Esophagus muscularis mucosa (tissue), 4 donors: ENCODE results near the gene COL25A1. TPM values are rescaled to one million over a fixed set of nuclear protein-coding genes. Genes with fewer than 3 reads are reported as not detected.

Experiments
- DNase-seq: peaks from one replicate; pipeline ENCODE4 v3.0.0-alpha.2; 2017; ENCODE audit errors: extremely low spot score
- H3K27ac ChIP-seq, 4 donors: fragments of 200-600 bp; sonication (generic); replicated peaks in 1 of 4; 1 replicate in 3 of 4; 2 replicates in 1 of 4; pipeline ENCODE4 v1.5.1; 2016 to 2019; ENCODE audit warnings: mild to moderate bottlenecking in 1 of 4
- H3K27me3 ChIP-seq, 4 donors: fragments of 200-600 bp; sonication (generic); one replicate each; pipeline versions ENCODE4 v1.5.1 to v1.6.0; 2016 to 2019
- H3K36me3 ChIP-seq, 4 donors: fragments of 200-600 bp; sonication (generic); one replicate each; pipeline ENCODE4 v1.5.1; 2016 to 2019
- H3K4me1 ChIP-seq, 4 donors: fragments of 200-600 bp; sonication (generic); one replicate each; pipeline ENCODE4 v1.5.1; 2016 to 2019
- H3K4me3 ChIP-seq, 4 donors: fragments of 200-600 bp; sonication (generic); 1 replicate in 2 of 4; 2 replicates in 2 of 4; pipeline ENCODE4 v1.5.1; 2016 to 2019; ENCODE audit warnings: mild to moderate bottlenecking in 4 of 4, moderate library complexity in 1 of 4
- H3K9me3 ChIP-seq, 4 donors: fragments of 200-600 bp; sonication (generic); 1 replicate in 3 of 4; 2 replicates in 1 of 4; pipeline ENCODE4 v1.5.1; 2016 to 2019
- CTCF ChIP-seq, 3 experiments: fragments of 200-600 bp in 2 of 3; fragments of 450-650 bp in 1 of 3; sonication (generic) in 2 of 3; IDR thresholded peaks; one replicate each; pipeline ENCODE4 v1.5.1; 2017 to 2019; ENCODE audit warnings: antibody characterized with exemption in 3 of 3, mild to moderate bottlenecking in 2 of 3, moderate library complexity in 1 of 3
- EP300 ChIP-seq: sonication (generic); formaldehyde crosslinking; IDR thresholded peaks from one replicate; pipeline ENCODE4 v1.6.1; 2017; ENCODE audit warnings: antibody characterized with exemption
- POLR2A ChIP-seq: fragments of 450-650 bp; IDR thresholded peaks from one replicate; pipeline ENCODE4 v1.6.1; 2017; ENCODE audit warnings: antibody characterized with exemption, moderate library complexity, mild to moderate bottlenecking, low read depth
- POLR2AphosphoS5 ChIP-seq, 2 donors: sonication (generic); formaldehyde crosslinking; IDR thresholded peaks; one replicate each; pipeline ENCODE4 v1.6.1; 2017; ENCODE audit warnings: antibody characterized with exemption in 2 of 2
- WGBS: methylation state at CpG from one replicate; pipeline ENCODE4 v1.1.5; 2018; 5-methylcytosine and 5-hydroxymethylcytosine counted together
- intact Hi-C: fragments of 100-400 bp; cut with DNase I; formaldehyde crosslinking; loops from one replicate; pipeline ENCODE4 v1.15.1; 2023
- total RNA-seq, 4 donors: library from RNA; depleted of rRNA; stranded (reverse); fragments of >200 nt; gene quantifications; one replicate each; pipeline versions ENCODE4 v1.1.0 to v1.2.1, GENCODE V29; 2016

The COL25A1 gene
- total RNA-seq, 4 donors from 2014 or later, result 1.0 to 3.7 (median 2.0) TPM

DNA sequence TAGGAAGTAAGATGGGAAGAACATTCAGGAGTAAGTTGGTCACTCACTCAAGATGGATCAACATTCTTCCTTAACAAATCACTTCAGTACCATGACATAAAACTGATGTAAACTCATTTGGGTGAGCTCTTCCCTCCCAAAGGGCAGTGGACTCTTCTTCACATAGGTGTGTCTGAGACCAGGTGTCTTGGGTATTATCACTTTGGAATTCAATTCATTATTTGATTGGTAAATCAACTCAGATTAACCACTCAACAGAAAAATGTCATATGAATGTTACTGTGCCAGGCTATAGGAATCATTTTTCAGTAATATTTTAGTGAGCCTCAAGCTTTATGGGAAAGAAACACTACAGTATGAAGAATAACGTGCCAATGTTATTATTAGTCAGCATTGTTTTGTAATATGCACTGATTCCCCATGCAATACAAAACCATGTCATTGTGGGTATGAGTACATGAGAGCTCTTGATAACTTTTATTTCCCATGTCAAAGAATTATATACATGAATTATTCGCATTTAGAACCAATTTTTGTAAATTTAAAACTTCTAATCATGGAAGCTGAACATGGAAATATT lies 481.0 kb downstream of the COL25A1 start:
- no peaks in the 10 kb centered on the region for H3K36me3 ChIP-seq
- no peak for DNase-seq
- H3K4me1 ChIP-seq, result no peaks in the 10 kb centered on the region
- intact Hi-C loops, result no loop called here
- WGBS, result 61% methylated on average over 2 of the region's 2 CpGs
- H3K27ac ChIP-seq, result no peak overlapping the region
- no peak for TF ChIP-seq CTCF (IDR thresholded peaks at IDR 0.05)
- no peak for TF ChIP-seq POLR2AphosphoS5 (IDR thresholded peaks at IDR 0.05)
- no peak for TF ChIP-seq EP300
- TF ChIP-seq POLR2A, result no peak
- H3K27me3 ChIP-seq, result no peaks in the 10 kb centered on the region
- no peak overlapping the region for H3K4me3 ChIP-seq
- H3K9me3 ChIP-seq, result no peaks in the 10 kb centered on the region

DNA sequence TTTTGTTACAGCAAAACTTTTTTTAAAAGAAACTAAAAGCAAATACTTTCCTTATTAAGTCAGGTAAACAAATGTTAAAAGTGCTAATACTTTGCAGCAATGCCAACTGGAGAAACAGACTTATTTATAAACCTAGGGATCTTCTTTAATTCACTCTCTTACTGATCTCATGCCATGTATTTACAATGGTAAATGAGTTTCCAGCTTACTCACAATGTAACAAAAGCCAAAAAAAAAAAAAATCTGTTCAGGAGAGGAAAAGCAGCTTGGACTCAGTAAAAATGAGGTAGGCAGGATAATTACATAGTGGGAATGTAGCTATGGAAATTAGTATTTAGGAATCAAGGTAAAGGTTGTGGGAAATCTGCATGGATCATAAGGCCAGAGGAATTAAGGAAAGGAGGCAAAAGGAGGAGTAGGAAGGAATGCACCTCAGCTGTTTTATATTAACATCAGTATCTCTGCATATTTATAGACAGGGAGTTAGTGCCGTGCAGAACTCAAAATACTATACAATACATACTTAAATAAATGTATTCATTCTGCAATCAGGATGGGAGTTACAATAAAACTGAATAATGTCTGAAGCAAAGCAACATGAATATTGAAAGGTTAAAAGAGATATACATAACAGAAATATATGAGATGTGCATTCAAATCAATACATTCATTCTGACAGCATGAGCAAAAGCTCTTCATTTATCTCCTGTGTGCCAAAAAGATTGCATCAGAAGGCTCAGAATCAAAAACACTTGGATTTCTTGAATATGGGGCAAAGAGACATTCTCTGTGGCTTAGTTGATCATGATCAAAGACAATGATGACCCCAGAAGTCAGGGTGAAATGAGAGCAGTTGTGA lies 481.7 kb downstream of the COL25A1 start:
- Histone ChIP-seq H3K4me1 (no peaks in the 10 kb centered on the region), H3K4me3 (no peak overlapping the region), H3K27ac (no peak overlapping the region), H3K27me3 (no peaks in the 10 kb centered on the region), H3K9me3 (no peaks in the 10 kb centered on the region), H3K36me3 (no peaks in the 10 kb centered on the region)
- TF ChIP-seq CTCF (IDR thresholded peaks at IDR 0.05) (no peak), POLR2AphosphoS5 (IDR thresholded peaks at IDR 0.05) (no peak), EP300 (no peak), POLR2A (no peak)
- WGBS, result 55% methylated on average over 1 of the region's 1 CpG
- intact Hi-C loops, result no loop called here
- no peak for DNase-seq

DNA sequence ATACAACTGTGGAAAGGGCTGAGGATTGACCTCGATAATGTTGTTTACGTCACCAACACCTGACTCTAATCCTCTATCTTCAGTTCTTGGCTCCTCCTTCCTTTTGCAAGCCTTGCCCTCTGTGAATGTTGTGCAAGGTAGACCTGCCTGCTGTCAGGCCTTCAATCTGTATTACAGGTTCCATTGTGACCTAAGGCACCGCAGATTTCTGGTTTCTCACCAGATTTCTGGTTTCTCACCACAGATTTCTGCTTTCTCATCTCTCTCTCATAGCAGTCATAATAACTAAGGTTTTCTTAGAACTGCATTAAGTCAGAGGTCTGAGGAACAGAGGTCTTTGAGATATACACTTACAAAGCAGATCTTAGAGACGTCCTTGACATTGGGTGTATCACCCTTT lies 488.1 kb downstream of the COL25A1 start:
- Histone ChIP-seq H3K4me3 (no peak overlapping the region), H3K36me3 (no peaks in the 10 kb centered on the region), H3K27ac (no peak overlapping the region), H3K27me3 (no peaks in the 10 kb centered on the region), H3K4me1 (no peaks in the 10 kb centered on the region), H3K9me3 (no peaks in the 10 kb centered on the region)
- 87% methylated on average over 4 of the region's 4 CpGs for WGBS
- TF ChIP-seq POLR2A (no peak), CTCF (IDR thresholded peaks at IDR 0.05) (no peak), POLR2AphosphoS5 (IDR thresholded peaks at IDR 0.05) (no peak), EP300 (no peak)
- intact Hi-C loops, result no loop called here
- no peak for DNase-seq

DNA sequence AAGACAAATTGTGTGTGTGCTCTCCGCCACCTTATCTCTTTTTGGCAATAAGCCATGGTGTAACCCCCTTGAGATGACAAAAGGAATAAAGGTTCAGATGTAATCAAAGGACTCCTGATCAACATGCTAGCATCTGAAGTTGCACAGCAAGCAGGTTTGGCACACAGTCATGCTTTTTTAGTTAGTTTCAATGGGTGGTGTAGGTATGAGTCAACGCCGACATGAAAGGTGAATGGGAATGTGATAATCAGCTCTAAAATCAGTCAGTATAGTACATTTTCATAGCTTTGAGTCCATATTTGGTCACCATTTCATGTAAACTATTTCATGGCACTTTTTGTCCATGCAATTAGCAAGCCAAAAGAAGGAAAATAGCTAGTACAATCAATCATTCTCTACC lies 489.2 kb downstream of the COL25A1 start:
- intact Hi-C loops, result no loop called here
- Histone ChIP-seq H3K36me3 (no peaks in the 10 kb centered on the region), H3K4me1 (no peaks in the 10 kb centered on the region), H3K9me3 (no peaks in the 10 kb centered on the region), H3K4me3 (no peak overlapping the region), H3K27ac (no peak overlapping the region), H3K27me3 (no peaks in the 10 kb centered on the region)
- DNase-seq, result no peak
- TF ChIP-seq POLR2AphosphoS5 (IDR thresholded peaks at IDR 0.05) (no peak), EP300 (no peak), POLR2A (no peak), CTCF (IDR thresholded peaks at IDR 0.05) (no peak)
- WGBS, result 86% methylated on average over 3 of the region's 3 CpGs
